Effector memory CD4-positive, alpha-beta T cell (primary cell): ENCODE measurements around the gene ALAS2.
"Not testable (repeated sequence)": the region's sequence is repeated elsewhere in the genome, so short reads cannot be mapped to it uniquely, and the experiment has no call there.

Experiments
- DNase-seq, 3 donors: peaks; one replicate each; pipeline ENCODE4 v3.0.0-alpha.2; 2020
- H3K27ac ChIP-seq: 2 replicates; pipeline ENCODE4 v1.7.0; 2013; ENCODE audit warnings: mild to moderate bottlenecking, low read length, moderate library complexity; ENCODE audit not compliant: insufficient read depth, poor library complexity, severe bottlenecking
- H3K27me3 ChIP-seq: replicated peaks from 2 replicates; pipeline ENCODE4 v1.7.0; 2013; ENCODE audit warnings: mild to moderate bottlenecking, low read length; ENCODE audit not compliant: insufficient read depth, control insufficient read depth, poor library complexity, severe bottlenecking
- H3K36me3 ChIP-seq: 2 replicates; pipeline ENCODE4 v1.7.0; 2013; ENCODE audit warnings: mild to moderate bottlenecking, low read length, moderate library complexity; ENCODE audit not compliant: control insufficient read depth, insufficient read depth
- H3K4me1 ChIP-seq: 2 replicates; pipeline ENCODE4 v1.7.0; 2013; ENCODE audit warnings: low read length, mild to moderate bottlenecking; ENCODE audit not compliant: control insufficient read depth, insufficient read depth, poor library complexity, severe bottlenecking
- H3K4me3 ChIP-seq: 2 replicates; pipeline ENCODE4 v1.7.0; 2013; ENCODE audit warnings: low read length, low read depth, mild to moderate bottlenecking; ENCODE audit not compliant: insufficient read depth, poor library complexity, severe bottlenecking
- H3K9me3 ChIP-seq: 2 replicates; pipeline ENCODE4 v1.7.0; 2013; ENCODE audit warnings: mild to moderate bottlenecking, low read length, moderate library complexity; ENCODE audit not compliant: control insufficient read depth
- total RNA-seq, 3 donors: gene quantifications; one replicate each; lab custom pipeline; 2026; lab: John Stamatoyannopoulos, UW

The ALAS2 gene
- 0 reads per million in 3 donors for total RNA-seq

- Histone ChIP-seq H3K27ac (no peak within 1 kb of the TSS), H3K4me1 (no peaks in the 10 kb centered on the region), H3K36me3 (no peaks in the 10 kb centered on the region), H3K4me3 (no peak within 1 kb of the TSS), H3K9me3 (no peaks in the 10 kb centered on the region), H3K27me3 (no peaks in the 10 kb centered on the region)
- no peak for DNase-seq
Measured at GRCh38 chrX:55030271-55031205, at the start of gene ALAS2. TSS of gene ALAS2 (minus strand) at chrX:55030977. CDS start at chrX:55026000, 4,977 bp downstream.

- Histone ChIP-seq H3K27me3 (no peaks in the 10 kb centered on the region), H3K4me1 (no peaks in the 10 kb centered on the region), H3K27ac (no peak within 1 kb of the TSS), H3K9me3 (no peaks in the 10 kb centered on the region), H3K4me3 (no peak within 1 kb of the TSS), H3K36me3 (no peaks in the 10 kb centered on the region)
- DNase-seq: no peak
Measured at GRCh38 chrX:55074851-55075467, 44.2 kb upstream of the ALAS2 start, which contains the start of gene PAGE2B. TSS of gene PAGE2B (plus strand) at chrX:55075030. CDS start at chrX:55076042, 1,012 bp downstream.

- H3K27ac ChIP-seq: no peak overlapping the region
- no peaks in the 10 kb centered on the region for H3K36me3 ChIP-seq
- no peak overlapping the region for H3K4me3 ChIP-seq
- no peaks in the 10 kb centered on the region for H3K9me3 ChIP-seq
- H3K4me1 ChIP-seq: no peaks in the 10 kb centered on the region
- no peak for DNase-seq
- H3K27me3 ChIP-seq: no peaks in the 10 kb centered on the region
Measured at GRCh38 chrX:55072286-55072685, 41.5 kb upstream of the ALAS2 start.

- H3K36me3 ChIP-seq, H3K4me3 ChIP-seq, H3K27me3 ChIP-seq, H3K9me3 ChIP-seq, H3K4me1 ChIP-seq, H3K27ac ChIP-seq, DNase-seq: not testable (repeated sequence)
Measured at GRCh38 chrX:55067180-55067579, 36.4 kb upstream of the ALAS2 start.

GRCh38 chrX:55057675-55058249, 27.0 kb upstream of the ALAS2 start:
- Histone ChIP-seq H3K4me1 (peaks cover 5% of the 10 kb centered on the region), H3K27me3 (no peaks in the 10 kb centered on the region), H3K27ac (peak overlapping the region; percentile 21), H3K36me3 (no peaks in the 10 kb centered on the region), H3K4me3 (peak overlapping the region; percentile 28), H3K9me3 (no peaks in the 10 kb centered on the region)
- DNase-seq: peak in 2 of 3 donors; percentile 1 to 12

- Histone ChIP-seq H3K36me3 (no peaks in the 10 kb centered on the region), H3K27ac (peak overlapping the region; percentile 21), H3K4me1 (peaks cover 5% of the 10 kb centered on the region), H3K27me3 (no peaks in the 10 kb centered on the region), H3K4me3 (peak overlapping the region; percentile 28), H3K9me3 (no peaks in the 10 kb centered on the region)
- peak; percentile 8 to 18 (median 17) for DNase-seq
Measured at GRCh38 chrX:55056820-55057674, 26.3 kb upstream of the ALAS2 start.

- not testable (repeated sequence) for H3K27me3 ChIP-seq, H3K4me3 ChIP-seq, H3K36me3 ChIP-seq, H3K4me1 ChIP-seq, H3K9me3 ChIP-seq, H3K27ac ChIP-seq, DNase-seq
Measured at GRCh38 chrX:55050599-55050998, 19.8 kb upstream of the ALAS2 start.

GRCh38 chrX:55041514-55041913, 10.7 kb upstream of the ALAS2 start:
- no peak for DNase-seq
- H3K27ac ChIP-seq: no peak overlapping the region
- no peaks in the 10 kb centered on the region for H3K36me3 ChIP-seq
- H3K4me3 ChIP-seq: no peak overlapping the region
- no peaks in the 10 kb centered on the region for H3K27me3 ChIP-seq
- H3K4me1 ChIP-seq: no peaks in the 10 kb centered on the region
- H3K9me3 ChIP-seq: no peaks in the 10 kb centered on the region

GRCh38 chrX:55039471-55039870, 8.7 kb upstream of the ALAS2 start:
- Histone ChIP-seq H3K9me3 (no peaks in the 10 kb centered on the region), H3K36me3 (no peaks in the 10 kb centered on the region), H3K4me3 (no peak overlapping the region), H3K4me1 (no peaks in the 10 kb centered on the region), H3K27ac (no peak overlapping the region), H3K27me3 (no peaks in the 10 kb centered on the region)
- no peak for DNase-seq
